ENCODE measurements around the gene CCDC148.

DNA sequence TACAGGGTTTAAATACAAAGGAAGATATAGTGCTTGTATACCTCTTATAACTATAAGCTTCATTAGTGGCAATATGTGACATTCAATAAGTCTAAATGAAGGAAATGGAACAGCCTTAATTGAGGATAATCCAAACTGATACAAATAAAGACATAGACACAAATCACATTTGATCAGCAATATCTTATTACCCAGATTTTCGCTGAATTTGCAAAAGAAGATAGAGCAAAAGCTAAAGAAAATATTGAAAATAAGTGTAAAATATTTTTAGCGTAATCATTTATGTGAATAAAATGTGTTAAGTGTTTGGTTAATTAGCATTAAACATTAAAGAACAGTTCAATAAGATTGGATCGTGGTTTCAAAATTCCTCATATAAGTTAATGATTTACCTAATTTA is 51.2 kb downstream of the CCDC148 start:
- TF ChIP-seq, protein P1, sequence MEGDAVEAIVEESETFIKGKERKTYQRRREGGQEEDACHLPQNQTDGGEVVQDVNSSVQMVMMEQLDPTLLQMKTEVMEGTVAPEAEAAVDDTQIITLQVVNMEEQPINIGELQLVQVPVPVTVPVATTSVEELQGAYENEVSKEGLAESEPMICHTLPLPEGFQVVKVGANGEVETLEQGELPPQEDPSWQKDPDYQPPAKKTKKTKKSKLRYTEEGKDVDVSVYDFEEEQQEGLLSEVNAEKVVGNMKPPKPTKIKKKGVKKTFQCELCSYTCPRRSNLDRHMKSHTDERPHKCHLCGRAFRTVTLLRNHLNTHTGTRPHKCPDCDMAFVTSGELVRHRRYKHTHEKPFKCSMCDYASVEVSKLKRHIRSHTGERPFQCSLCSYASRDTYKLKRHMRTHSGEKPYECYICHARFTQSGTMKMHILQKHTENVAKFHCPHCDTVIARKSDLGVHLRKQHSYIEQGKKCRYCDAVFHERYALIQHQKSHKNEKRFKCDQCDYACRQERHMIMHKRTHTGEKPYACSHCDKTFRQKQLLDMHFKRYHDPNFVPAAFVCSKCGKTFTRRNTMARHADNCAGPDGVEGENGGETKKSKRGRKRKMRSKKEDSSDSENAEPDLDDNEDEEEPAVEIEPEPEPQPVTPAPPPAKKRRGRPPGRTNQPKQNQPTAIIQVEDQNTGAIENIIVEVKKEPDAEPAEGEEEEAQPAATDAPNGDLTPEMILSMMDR (IDR thresholded peaks at IDR 0.05 in 4 of 5, conservative IDR thresholded peaks at IDR 0.05 in 1 of 5) = no peak
- no peak for TF ChIP-seq POLR2A (IDR thresholded peaks at IDR 0.05)
